PC-9 (cell line): ENCODE data around the gene LCLAT1. TPM values are rescaled to one million over a fixed set of nuclear protein-coding genes. Genes with fewer than 3 reads are reported as not detected.

Source experiments
- BruUV-seq: library from RNA; stranded (reverse); fragments of 400-500 nt; replicated peaks from 2 replicates; lab custom pipeline; 2021; lab: Mats Ljungman, UMichigan
- CTCF ChIA-PET: fragments of 300-600 bp; sonication (Branson Sonifier 250); formaldehyde crosslinking; loops from one replicate; lab custom pipeline; 2022; ENCODE audit warnings: antibody characterized with exemption; lab: Charles Lee
- POLR2A ChIA-PET: fragments of 300-600 bp; sonication (Branson Sonifier 250); formaldehyde crosslinking; loops from one replicate; lab custom pipeline; 2022; ENCODE audit warnings: antibody characterized with exemption; ENCODE audit not compliant: unreplicated experiment; lab: Charles Lee
- DNase-seq, 2 experiments: peaks; one replicate each; pipeline versions ENCODE4 v3.0.0 to v3.0.0-alpha.2; 2015 to 2022; ENCODE audit warnings: mixed read lengths in 1 of 2
- H2AFZ ChIP-seq: fragments of 200-600 bp; sonication (generic); 2 replicates; pipeline ENCODE4 v1.8.1; 2017; ENCODE audit warnings: antibody characterized with exemption
- H3F3A ChIP-seq: fragments of 200-600 bp; sonication (generic); 2 replicates; pipeline ENCODE4 v1.8.1; 2017; ENCODE audit warnings: antibody characterized with exemption, mild to moderate bottlenecking, low read depth; ENCODE audit not compliant: insufficient read depth
- H3K27ac ChIP-seq: fragments of 200-600 bp; sonication (generic); 2 replicates; pipeline ENCODE4 v1.6.1; 2016; ENCODE audit warnings: mixed run types
- H3K27me3 ChIP-seq: fragments of 200-600 bp; sonication (generic); 2 replicates; pipeline ENCODE4 v1.6.1; 2016; ENCODE audit warnings: low read depth, mixed run types; ENCODE audit not compliant: insufficient read depth
- H3K36me3 ChIP-seq: fragments of 200-600 bp; sonication (generic); 2 replicates; pipeline ENCODE4 v1.6.1; 2016; ENCODE audit warnings: low read depth, mixed run types
- H3K4me1 ChIP-seq: fragments of 200-600 bp; sonication (generic); replicated peaks from 2 replicates; pipeline ENCODE4 v1.6.1; 2016; ENCODE audit warnings: mixed run types; ENCODE audit not compliant: insufficient read depth
- H3K4me2 ChIP-seq: fragments of 200-600 bp; sonication (generic); 2 replicates; pipeline ENCODE4 v1.6.1; 2017; ENCODE audit warnings: mixed run types
- H3K4me3 ChIP-seq: fragments of 200-600 bp; sonication (generic); 2 replicates; pipeline ENCODE4 v1.6.1; 2016; ENCODE audit warnings: mixed run types
- H3K79me2 ChIP-seq: fragments of 200-600 bp; sonication (generic); 2 replicates; pipeline ENCODE4 v1.6.1; 2017; ENCODE audit warnings: low read depth, mixed run types
- H3K9me2 ChIP-seq: fragments of 200-600 bp; sonication (generic); 2 replicates; pipeline ENCODE4 v1.8.1; 2017; ENCODE audit warnings: mild to moderate bottlenecking; ENCODE audit not compliant: insufficient read depth
- H3K9me3 ChIP-seq: fragments of 200-600 bp; sonication (generic); 2 replicates; pipeline ENCODE4 v1.8.1; 2016; ENCODE audit warnings: low read depth; ENCODE audit not compliant: insufficient read depth
- H4K20me1 ChIP-seq: fragments of 200-600 bp; sonication (generic); 2 replicates; pipeline ENCODE4 v1.8.1; 2017; ENCODE audit not compliant: insufficient read depth
- EZH2 ChIP-seq: fragments of 200-600 bp; sonication (generic); IDR thresholded peaks from 2 replicates; pipeline ENCODE4 v1.8.0; 2017; ENCODE audit warnings: antibody characterized with exemption, low read depth
- intact Hi-C: fragments of 100-400 bp; cut with micrococcal nuclease; formaldehyde crosslinking; loops from one replicate; pipeline ENCODE4 v1.10.0; 2022; ENCODE audit not compliant: unreplicated experiment
- total RNA-seq: library from RNA; stranded (reverse); gene quantifications from 2 replicates; pipeline ENCODE4 v1.2.3, GENCODE V29; 2021
- TF ChIP-seq, protein P1 (sequence below): fragments of 200-600 bp; sonication (generic); conservative IDR thresholded peaks from 2 replicates; pipeline ENCODE4 v1.6.1; 2017; ENCODE audit warnings: mixed run types, antibody characterized with exemption, mild to moderate bottlenecking, moderate library complexity

LCLAT1 gene
- total RNA-seq, 1 experiment from 2014 or later = 35.7 TPM

DNA sequence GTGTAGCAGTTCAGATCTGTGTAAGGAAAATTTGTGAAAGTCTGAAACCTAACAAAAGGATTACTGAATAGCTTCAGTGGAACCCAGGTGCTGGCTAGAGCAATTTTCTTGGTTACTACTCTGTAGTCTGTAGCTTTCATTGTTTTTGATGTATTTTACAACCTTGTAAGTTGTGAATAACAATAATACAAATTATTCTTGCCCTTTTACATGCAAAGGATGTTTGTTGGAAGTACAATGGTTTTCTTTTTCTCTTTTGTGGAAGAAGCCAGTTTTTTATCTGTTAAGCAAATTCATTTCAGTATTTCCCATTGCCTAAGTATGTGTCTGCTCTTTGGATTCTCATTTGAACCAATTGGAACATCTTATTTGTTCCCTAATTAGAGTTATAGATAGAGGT is 10.2 kb downstream of the LCLAT1 start:
- ChIA-PET POLR2A (no interaction called here), CTCF (no interaction called here)
- TF ChIP-seq, protein P1, sequence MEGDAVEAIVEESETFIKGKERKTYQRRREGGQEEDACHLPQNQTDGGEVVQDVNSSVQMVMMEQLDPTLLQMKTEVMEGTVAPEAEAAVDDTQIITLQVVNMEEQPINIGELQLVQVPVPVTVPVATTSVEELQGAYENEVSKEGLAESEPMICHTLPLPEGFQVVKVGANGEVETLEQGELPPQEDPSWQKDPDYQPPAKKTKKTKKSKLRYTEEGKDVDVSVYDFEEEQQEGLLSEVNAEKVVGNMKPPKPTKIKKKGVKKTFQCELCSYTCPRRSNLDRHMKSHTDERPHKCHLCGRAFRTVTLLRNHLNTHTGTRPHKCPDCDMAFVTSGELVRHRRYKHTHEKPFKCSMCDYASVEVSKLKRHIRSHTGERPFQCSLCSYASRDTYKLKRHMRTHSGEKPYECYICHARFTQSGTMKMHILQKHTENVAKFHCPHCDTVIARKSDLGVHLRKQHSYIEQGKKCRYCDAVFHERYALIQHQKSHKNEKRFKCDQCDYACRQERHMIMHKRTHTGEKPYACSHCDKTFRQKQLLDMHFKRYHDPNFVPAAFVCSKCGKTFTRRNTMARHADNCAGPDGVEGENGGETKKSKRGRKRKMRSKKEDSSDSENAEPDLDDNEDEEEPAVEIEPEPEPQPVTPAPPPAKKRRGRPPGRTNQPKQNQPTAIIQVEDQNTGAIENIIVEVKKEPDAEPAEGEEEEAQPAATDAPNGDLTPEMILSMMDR = no peak
- no peak for TF ChIP-seq EZH2
- H3K36me3 ChIP-seq = no peaks in the 10 kb centered on the region
- H3K9me2 ChIP-seq = no peaks in the 10 kb centered on the region
- DNase-seq = no peak
- H3K4me2 ChIP-seq = no peak overlapping the region
- no TSS peak for BruUV-seq
- H4K20me1 ChIP-seq = peaks cover 16% of the 10 kb centered on the region
- intact Hi-C loops = no loop called here
- H3K79me2 ChIP-seq = peaks cover 73% of the 10 kb centered on the region
- H3K27ac ChIP-seq = no peak overlapping the region
- no peak overlapping the region for H3K4me3 ChIP-seq
- H3K4me1 ChIP-seq = no peaks in the 10 kb centered on the region
- no peaks in the 10 kb centered on the region for H3K9me3 ChIP-seq
- no peaks in the 10 kb centered on the region for H3K27me3 ChIP-seq
- no peak overlapping the region for H2AFZ ChIP-seq
- H3F3A ChIP-seq = no peaks in the 10 kb centered on the region

DNA sequence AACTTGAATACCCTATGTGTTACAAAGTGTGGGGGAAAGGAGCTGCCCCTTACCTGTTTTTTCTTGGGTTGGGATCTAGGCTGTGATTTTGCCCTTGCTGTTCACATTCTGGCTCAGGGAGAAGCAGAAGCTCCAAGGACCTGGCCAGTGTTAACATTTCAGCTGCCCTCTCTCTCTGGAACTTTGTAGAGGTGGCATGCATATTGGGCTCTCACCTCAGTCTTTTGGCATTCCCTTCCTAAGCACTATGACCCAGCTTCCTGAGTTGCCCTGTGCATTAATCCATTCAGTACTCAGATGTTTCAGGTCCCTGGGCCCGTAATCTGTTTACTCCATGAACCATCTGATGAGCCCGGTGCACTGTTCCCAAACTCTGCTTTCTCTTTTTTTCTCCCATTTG is 12.1 kb downstream of the LCLAT1 start:
- BruUV-seq = no TSS peak
- CTCF ChIA-PET = interaction anchor here (0.6 kb wide), 1 partner anchor 247 kb away, joined by 3 read pairs; no protein-coding TSS in a partner anchor
- no peak for DNase-seq
- no peaks in the 10 kb centered on the region for H3K9me3 ChIP-seq
- H3F3A ChIP-seq = no peaks in the 10 kb centered on the region
- H3K4me3 ChIP-seq = no peak overlapping the region
- TF ChIP-seq, protein P1 = no peak
- TF ChIP-seq EZH2 = no peak
- H3K4me2 ChIP-seq = no peak overlapping the region
- no peaks in the 10 kb centered on the region for H3K27me3 ChIP-seq
- peaks cover 10% of the 10 kb centered on the region; the same call in 1 of the 2 replicates for H4K20me1 ChIP-seq
- no peaks in the 10 kb centered on the region for H3K4me1 ChIP-seq
- H3K79me2 ChIP-seq = peaks cover 69% of the 10 kb centered on the region
- intact Hi-C loops = no loop called here
- POLR2A ChIA-PET = interaction anchor here (0.7 kb wide), 1 partner anchor 139 kb away, joined by 6 read pairs; no protein-coding TSS in a partner anchor
- H2AFZ ChIP-seq = no peak overlapping the region
- no peaks in the 10 kb centered on the region for H3K36me3 ChIP-seq
- no peak overlapping the region for H3K27ac ChIP-seq
- no peaks in the 10 kb centered on the region for H3K9me2 ChIP-seq

DNA sequence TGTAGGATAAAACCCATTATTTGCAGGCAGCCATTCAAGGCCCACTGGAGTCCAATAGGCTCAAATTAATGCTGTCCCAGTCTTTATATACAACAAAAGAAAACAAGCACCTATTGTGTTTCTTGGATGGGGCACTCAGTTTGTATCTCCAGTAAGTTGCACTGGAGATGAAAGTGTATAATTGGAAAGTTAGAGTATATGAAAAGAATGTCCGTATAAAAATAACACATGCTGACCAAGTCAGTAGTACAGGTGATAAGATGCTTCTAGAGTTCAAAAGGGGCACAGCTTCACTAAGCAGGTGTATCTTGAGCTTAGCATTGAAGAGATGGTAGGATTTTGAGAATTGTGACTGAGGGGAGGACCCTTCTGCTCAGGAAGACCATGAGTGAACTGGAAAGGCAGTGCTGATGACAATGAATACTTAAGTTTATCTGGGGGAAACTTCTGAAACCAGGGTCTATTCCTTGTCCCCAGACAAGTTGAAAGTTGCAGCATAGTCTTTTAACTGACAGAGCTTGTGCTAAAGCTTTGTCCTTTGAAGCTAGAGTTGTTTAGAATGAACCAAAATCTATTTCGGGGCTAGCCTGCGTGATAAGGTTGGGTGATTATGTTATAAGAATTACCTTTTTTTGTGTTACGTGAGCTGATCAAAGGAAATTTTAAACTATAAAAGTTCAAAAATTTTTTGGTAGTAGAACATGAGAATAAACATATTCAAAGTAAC is 15.2 kb downstream of the LCLAT1 start:
- H3F3A ChIP-seq = no peaks in the 10 kb centered on the region
- no peaks in the 10 kb centered on the region for H3K9me2 ChIP-seq
- H3K27me3 ChIP-seq = no peaks in the 10 kb centered on the region
- H3K79me2 ChIP-seq = peaks cover 47% of the 10 kb centered on the region
- H3K9me3 ChIP-seq = no peaks in the 10 kb centered on the region
- POLR2A ChIA-PET = no interaction called here
- no peak for TF ChIP-seq EZH2
- TF ChIP-seq, protein P1 = no peak
- H3K36me3 ChIP-seq = no peaks in the 10 kb centered on the region
- intact Hi-C loops = no loop called here
- DNase-seq = no peak
- no peak overlapping the region for H2AFZ ChIP-seq
- no peak overlapping the region for H3K4me3 ChIP-seq
- H4K20me1 ChIP-seq = peaks cover 9% of the 10 kb centered on the region
- CTCF ChIA-PET = no interaction called here
- H3K27ac ChIP-seq = no peak overlapping the region
- BruUV-seq = no TSS peak
- H3K4me2 ChIP-seq = no peak overlapping the region
- H3K4me1 ChIP-seq = no peaks in the 10 kb centered on the region
